ENCODE results near the gene DENND4B.
"Not testable (repeated sequence)": the region's sequence is repeated elsewhere in the genome, so short reads cannot be mapped to it uniquely, and the experiment has no call there.

Gene DENND4B

GRCh38 chr1:153922972-153923925 is 23.3 kb downstream of the DENND4B start, which contains the start of gene GATAD2B:
TSS of gene GATAD2B (minus strand) at chr1:153922972. CDS start at chr1:153828347, 94,625 bp downstream.
- peak; percentile 100 for DNase-seq

GRCh38 chr1:153922076-153922971 is 24.2 kb downstream of the DENND4B start:
- DNase-seq: peak; percentile 79

- peak; percentile 32 for DNase-seq
Measured at GRCh38 chr1:153921803-153922075, 24.8 kb downstream of the DENND4B start.

- DNase-seq: no peak
Measured at GRCh38 chr1:153921080-153921802, 25.3 kb downstream of the DENND4B start.

- DNase-seq: no peak
Measured at GRCh38 chr1:153919876-153920852, 26.4 kb downstream of the DENND4B start.

- no peak for DNase-seq
Measured at GRCh38 chr1:153916297-153916696, 30.2 kb downstream of the DENND4B start.

GRCh38 chr1:153912349-153912748 is 34.2 kb downstream of the DENND4B start:
- DNase-seq: no peak

GRCh38 chr1:153910560-153910959 is 36.0 kb downstream of the DENND4B start:
- not testable (repeated sequence) for DNase-seq

GRCh38 chr1:153908071-153908470 is 38.4 kb downstream of the DENND4B start:
- no peak for DNase-seq

- DNase-seq: no peak
Measured at GRCh38 chr1:153907134-153907533, 39.4 kb downstream of the DENND4B start.

GRCh38 chr1:153906396-153906795 is 40.1 kb downstream of the DENND4B start:
- DNase-seq: no peak

- DNase-seq: not testable (repeated sequence)
Measured at GRCh38 chr1:153905908-153906307, 40.6 kb downstream of the DENND4B start.

GRCh38 chr1:153903841-153904455 is 42.6 kb downstream of the DENND4B start:
- DNase-seq: no peak

GRCh38 chr1:153899509-153899908 is 47.0 kb downstream of the DENND4B start:
- no peak for DNase-seq

GRCh38 chr1:153895866-153896265 is 50.7 kb downstream of the DENND4B start:
- not testable (repeated sequence) for DNase-seq

- DNase-seq: not testable (repeated sequence)
Measured at GRCh38 chr1:153891042-153891441, 55.5 kb downstream of the DENND4B start.

GRCh38 chr1:153888533-153888932 is 58.0 kb downstream of the DENND4B start:
- DNase-seq: no peak

- no peak for DNase-seq
Measured at GRCh38 chr1:153886127-153886526, 60.4 kb downstream of the DENND4B start.

- DNase-seq: no peak
Measured at GRCh38 chr1:153883223-153883622, 63.3 kb downstream of the DENND4B start.

- DNase-seq: no peak
Measured at GRCh38 chr1:153882296-153882912, 64.1 kb downstream of the DENND4B start.

GRCh38 chr1:153881751-153882150 is 64.8 kb downstream of the DENND4B start:
- peak; percentile 80 for DNase-seq

All from NCI-H146 (cell line).